Prostate gland (tissue), 2 donors: Measurements from ENCODE around the gene GRIN2A. TPM values are rescaled to one million over a fixed set of nuclear protein-coding genes. Genes with fewer than 3 reads are reported as not detected.

Experiments
- DNase-seq: peaks from one replicate; pipeline ENCODE4 v3.0.0-alpha.2; 2019; ENCODE audit warnings: low spot score
- H3K27ac ChIP-seq, 2 donors: fragments of 200-600 bp; sonication (generic); 2 replicates each; pipeline ENCODE4 v1.5.1; 2017 to 2019
- H3K27me3 ChIP-seq: fragments of 200-600 bp; sonication (generic); replicated peaks from 2 replicates; pipeline ENCODE4 v1.5.1; 2019; ENCODE audit not compliant: insufficient read depth
- H3K36me3 ChIP-seq, 2 donors: fragments of 200-600 bp; sonication (generic); 1 replicate in 1 of 2; 2 replicates in 1 of 2; pipeline versions ENCODE4 v1.5.1 to v1.8.1; 2017 to 2019
- H3K4me1 ChIP-seq: fragments of 200-600 bp; sonication (generic); replicated peaks from 2 replicates; pipeline ENCODE4 v1.5.1; 2019
- H3K4me3 ChIP-seq, 2 donors: fragments of 200-600 bp; sonication (generic); 2 replicates each; pipeline ENCODE4 v1.5.1; 2017 to 2019
- H3K9me3 ChIP-seq: fragments of 200-600 bp; sonication (generic); 2 replicates; pipeline ENCODE4 v1.5.1; 2017
- CTCF ChIP-seq, 4 experiments: fragments of 200-600 bp in 2 of 4; fragments of 450-650 bp in 2 of 4; sonication (generic) in 2 of 4; IDR thresholded peaks; 1 replicate in 3 of 4; 2 replicates in 1 of 4; pipeline ENCODE4 v1.5.1; 2016 to 2019; ENCODE audit warnings: antibody characterized with exemption in 4 of 4, mild to moderate bottlenecking in 2 of 4, moderate library complexity in 2 of 4
- POLR2A ChIP-seq: fragments of 450-650 bp; IDR thresholded peaks from one replicate; pipeline ENCODE4 v1.6.1; 2016; ENCODE audit warnings: antibody characterized with exemption, mild to moderate bottlenecking
- POLR2AphosphoS5 ChIP-seq: sonication (generic); formaldehyde crosslinking; IDR thresholded peaks from one replicate; pipeline ENCODE4 v1.6.1; 2017; ENCODE audit warnings: antibody characterized with exemption
- WGBS: methylation state at CpG from one replicate; pipeline ENCODE4 v1.1.5; 2018; 5-methylcytosine and 5-hydroxymethylcytosine counted together
- intact Hi-C: fragments of 100-400 bp; cut with DNase I; formaldehyde crosslinking; loops from one replicate; pipeline ENCODE4 v1.14.2; 2022
- total RNA-seq, 2 donors: library from RNA; depleted of rRNA; stranded (reverse); fragments of >200 nt; gene quantifications; one replicate each; pipeline ENCODE4 v1.1.0, GENCODE V29; 2016

Gene GRIN2A
- total RNA-seq, 2 donors from 2014 or later, result 0.23 to 11.4 TPM

GRCh38 chr16:10009684-10010083 is 172.5 kb downstream of the GRIN2A start:
- no peaks in the 10 kb centered on the region for H3K27me3 ChIP-seq
- H3K4me1 ChIP-seq, result no peaks in the 10 kb centered on the region
- 62% methylated on average over 6 of the region's 6 CpGs for WGBS
- no peaks in the 10 kb centered on the region for H3K36me3 ChIP-seq
- H3K4me3 ChIP-seq, result no peak overlapping the region
- no peak for DNase-seq
- no peaks in the 10 kb centered on the region for H3K9me3 ChIP-seq
- H3K27ac ChIP-seq, result no peak overlapping the region
- TF ChIP-seq POLR2AphosphoS5 (no peak), CTCF (IDR thresholded peaks at IDR 0.05) (no peak), POLR2A (no peak)
- intact Hi-C loops, result loop anchor here (5.0 kb wide), 1 partner anchor 142 kb away; no protein-coding TSS in a partner anchor

- Histone ChIP-seq H3K4me1 (no peaks in the 10 kb centered on the region), H3K9me3 (no peaks in the 10 kb centered on the region), H3K36me3 (no peaks in the 10 kb centered on the region), H3K27me3 (no peaks in the 10 kb centered on the region), H3K4me3 (no peak overlapping the region), H3K27ac (no peak overlapping the region)
- WGBS, result 80% methylated on average over 2 of the region's 2 CpGs
- DNase-seq, result no peak
- intact Hi-C loops, result no loop called here
- TF ChIP-seq CTCF (IDR thresholded peaks at IDR 0.05) (no peak), POLR2AphosphoS5 (no peak), POLR2A (no peak)
These were observed 178.7 kb downstream of the GRIN2A start for GRCh38 chr16:10003486-10003885.

GRCh38 chr16:10001258-10001775 is 180.9 kb downstream of the GRIN2A start:
- DNase-seq, result no peak
- no peaks in the 10 kb centered on the region for H3K27me3 ChIP-seq
- intact Hi-C loops, result no loop called here
- H3K9me3 ChIP-seq, result no peaks in the 10 kb centered on the region
- H3K36me3 ChIP-seq, result no peaks in the 10 kb centered on the region
- WGBS, result 74% methylated on average over 2 of the region's 2 CpGs
- H3K27ac ChIP-seq, result no peak overlapping the region
- H3K4me3 ChIP-seq, result no peak overlapping the region
- no peaks in the 10 kb centered on the region for H3K4me1 ChIP-seq
- TF ChIP-seq POLR2A (no peak), CTCF (IDR thresholded peaks at IDR 0.05) (no peak), POLR2AphosphoS5 (no peak)

- H3K36me3 ChIP-seq, result no peaks in the 10 kb centered on the region
- TF ChIP-seq POLR2AphosphoS5 (no peak), POLR2A (no peak), CTCF (IDR thresholded peaks at IDR 0.05) (no peak)
- no peaks in the 10 kb centered on the region for H3K4me1 ChIP-seq
- DNase-seq, result no peak
- no peaks in the 10 kb centered on the region for H3K27me3 ChIP-seq
- intact Hi-C loops, result no loop called here
- H3K27ac ChIP-seq, result no peak overlapping the region
- no peaks in the 10 kb centered on the region for H3K9me3 ChIP-seq
- H3K4me3 ChIP-seq, result no peak overlapping the region
- WGBS, result 61% methylated on average over 5 of the region's 5 CpGs
These were observed 186.0 kb downstream of the GRIN2A start for GRCh38 chr16:9996221-9996620.

GRCh38 chr16:9992441-9992840 is 189.8 kb downstream of the GRIN2A start:
- Histone ChIP-seq H3K4me3 (no peak overlapping the region), H3K9me3 (no peaks in the 10 kb centered on the region), H3K27ac (no peak overlapping the region), H3K36me3 (no peaks in the 10 kb centered on the region), H3K4me1 (no peaks in the 10 kb centered on the region), H3K27me3 (no peaks in the 10 kb centered on the region)
- intact Hi-C loops, result no loop called here
- DNase-seq, result no peak
- WGBS, result 90% methylated on average over 7 of the region's 7 CpGs
- TF ChIP-seq POLR2AphosphoS5, result no peak
- no peak for TF ChIP-seq POLR2A
- TF ChIP-seq CTCF (IDR thresholded peaks at IDR 0.05), result no peak
